HepG2 (cell line): ENCODE data around the gene ZCCHC24.

ENCODE experiments used
- CEBPB ChIP-seq: IDR thresholded peaks from 2 replicates; pipeline ENCODE4 v1.6.1; 2011; ENCODE audit warnings: low read depth, low read length, improper control_type of control experiment, borderline replicate concordance
- GTF2F1 ChIP-seq: fragments of 150-350 bp; IDR thresholded peaks from 2 replicates; pipeline ENCODE4 v1.6.1; 2014; ENCODE audit warnings: low read length
- POLR2A ChIP-seq, 2 experiments: IDR thresholded peaks; 2 replicates each; pipeline ENCODE4 v1.6.1; 2011; ENCODE audit warnings: low read depth in 2 of 2, low read length in 2 of 2, mild to moderate bottlenecking in 1 of 2, moderate library complexity in 1 of 2; ENCODE audit not compliant: insufficient read depth in 1 of 2
- RBM39 ChIP-seq: fragments of 200-400 bp; formaldehyde crosslinking; IDR thresholded peaks from one replicate; pipeline ENCODE4 v1.6.1; 2018; ENCODE audit warnings: antibody characterized with exemption, mild to moderate bottlenecking, low read depth, low read length; ENCODE audit not compliant: poor library complexity, severe bottlenecking
- ZNF331 ChIP-seq: sonication (generic); formaldehyde crosslinking; IDR thresholded peaks from 2 replicates; pipeline ENCODE4 v1.4.0; 2020; ENCODE audit warnings: missing genetic modification reagents
- TF ChIP-seq, protein P1 (sequence below), 2 experiments: sonication (generic) in 1 of 2; formaldehyde crosslinking in 1 of 2; IDR thresholded peaks; 2 replicates each; pipeline versions ENCODE4 v1.4.0 to v1.6.1; 2018 to 2020; ENCODE audit warnings: missing genetic modification reagents in 2 of 2, borderline replicate concordance in 1 of 2, low read depth in 1 of 2, mild to moderate bottlenecking in 1 of 2, missing biosample characterization in 1 of 2
- TF ChIP-seq, protein P2 (sequence below): sonication (generic); formaldehyde crosslinking; IDR thresholded peaks from 2 replicates; pipeline ENCODE4 v1.5.0; 2020; ENCODE audit warnings: mild to moderate bottlenecking, missing genetic modification reagents, moderate library complexity
- TF ChIP-seq, protein P3 (sequence below): IDR thresholded peaks from 2 replicates; pipeline ENCODE4 v1.6.1; 2016

DNA sequence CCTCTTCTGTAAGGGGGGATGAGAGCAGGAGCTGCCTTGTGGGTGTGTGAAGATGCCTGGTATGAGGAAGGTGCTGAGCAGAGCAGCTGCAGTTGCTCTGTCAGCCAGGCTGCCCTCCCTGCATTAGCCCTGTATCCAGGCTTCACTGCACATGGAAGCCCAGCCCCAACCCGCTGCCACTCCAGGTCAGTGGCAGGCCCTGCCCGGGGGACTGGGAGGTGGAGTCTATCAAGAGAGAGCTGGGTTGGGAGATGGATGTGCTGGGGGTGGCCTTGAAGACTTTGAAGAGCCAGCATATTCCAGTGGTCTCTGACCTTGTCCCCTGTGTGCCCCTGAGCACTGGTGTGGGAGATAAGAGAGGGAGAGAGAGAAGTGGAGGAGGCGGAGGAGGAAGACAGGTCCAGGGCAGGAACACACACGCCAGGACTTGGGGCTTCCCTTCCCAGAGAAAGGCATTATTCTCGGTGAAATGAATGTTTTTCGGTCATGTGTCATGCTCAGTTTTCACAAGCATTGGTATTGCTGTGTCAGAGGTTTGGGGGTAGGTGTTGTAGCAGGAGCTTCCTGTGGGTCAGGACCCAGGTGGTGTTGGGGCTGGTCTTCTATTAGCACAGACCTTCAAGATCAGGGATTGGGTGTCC is 95.5 kb downstream of the ZCCHC24 start:
- no peak for TF ChIP-seq CEBPB
- TF ChIP-seq GTF2F1 = no peak
- no peak for TF ChIP-seq ZNF331 (CRISPR knock-in tag)
- no peak; a peak in 1 of 4 replicates for TF ChIP-seq POLR2A (IDR thresholded peaks at IDR 0.05; ENCODE audit: insufficient read depth in 1 of 2, low read depth in 2 of 2, low read length in 2 of 2)
- TF ChIP-seq RBM39 = no peak
- TF ChIP-seq, protein P1, sequence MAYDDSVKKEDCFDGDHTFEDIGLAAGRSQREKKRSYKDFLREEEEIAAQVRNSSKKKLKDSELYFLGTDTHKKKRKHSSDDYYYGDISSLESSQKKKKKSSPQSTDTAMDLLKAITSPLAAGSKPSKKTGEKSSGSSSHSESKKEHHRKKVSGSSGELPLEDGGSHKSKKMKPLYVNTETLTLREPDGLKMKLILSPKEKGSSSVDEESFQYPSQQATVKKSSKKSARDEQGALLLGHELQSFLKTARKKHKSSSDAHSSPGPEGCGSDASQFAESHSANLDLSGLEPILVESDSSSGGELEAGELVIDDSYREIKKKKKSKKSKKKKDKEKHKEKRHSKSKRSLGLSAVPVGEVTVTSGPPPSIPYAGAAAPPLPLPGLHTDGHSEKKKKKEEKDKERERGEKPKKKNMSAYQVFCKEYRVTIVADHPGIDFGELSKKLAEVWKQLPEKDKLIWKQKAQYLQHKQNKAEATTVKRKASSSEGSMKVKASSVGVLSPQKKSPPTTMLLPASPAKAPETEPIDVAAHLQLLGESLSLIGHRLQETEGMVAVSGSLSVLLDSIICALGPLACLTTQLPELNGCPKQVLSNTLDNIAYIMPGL (CRISPR knock-in tag; IDR thresholded peaks at IDR 0.05; ENCODE audit: borderline replicate concordance in 1 of 2, low read depth in 1 of 2) = no peak
- TF ChIP-seq, protein P2, sequence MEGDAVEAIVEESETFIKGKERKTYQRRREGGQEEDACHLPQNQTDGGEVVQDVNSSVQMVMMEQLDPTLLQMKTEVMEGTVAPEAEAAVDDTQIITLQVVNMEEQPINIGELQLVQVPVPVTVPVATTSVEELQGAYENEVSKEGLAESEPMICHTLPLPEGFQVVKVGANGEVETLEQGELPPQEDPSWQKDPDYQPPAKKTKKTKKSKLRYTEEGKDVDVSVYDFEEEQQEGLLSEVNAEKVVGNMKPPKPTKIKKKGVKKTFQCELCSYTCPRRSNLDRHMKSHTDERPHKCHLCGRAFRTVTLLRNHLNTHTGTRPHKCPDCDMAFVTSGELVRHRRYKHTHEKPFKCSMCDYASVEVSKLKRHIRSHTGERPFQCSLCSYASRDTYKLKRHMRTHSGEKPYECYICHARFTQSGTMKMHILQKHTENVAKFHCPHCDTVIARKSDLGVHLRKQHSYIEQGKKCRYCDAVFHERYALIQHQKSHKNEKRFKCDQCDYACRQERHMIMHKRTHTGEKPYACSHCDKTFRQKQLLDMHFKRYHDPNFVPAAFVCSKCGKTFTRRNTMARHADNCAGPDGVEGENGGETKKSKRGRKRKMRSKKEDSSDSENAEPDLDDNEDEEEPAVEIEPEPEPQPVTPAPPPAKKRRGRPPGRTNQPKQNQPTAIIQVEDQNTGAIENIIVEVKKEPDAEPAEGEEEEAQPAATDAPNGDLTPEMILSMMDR (CRISPR knock-in tag) = no peak
- TF ChIP-seq, protein P3, sequence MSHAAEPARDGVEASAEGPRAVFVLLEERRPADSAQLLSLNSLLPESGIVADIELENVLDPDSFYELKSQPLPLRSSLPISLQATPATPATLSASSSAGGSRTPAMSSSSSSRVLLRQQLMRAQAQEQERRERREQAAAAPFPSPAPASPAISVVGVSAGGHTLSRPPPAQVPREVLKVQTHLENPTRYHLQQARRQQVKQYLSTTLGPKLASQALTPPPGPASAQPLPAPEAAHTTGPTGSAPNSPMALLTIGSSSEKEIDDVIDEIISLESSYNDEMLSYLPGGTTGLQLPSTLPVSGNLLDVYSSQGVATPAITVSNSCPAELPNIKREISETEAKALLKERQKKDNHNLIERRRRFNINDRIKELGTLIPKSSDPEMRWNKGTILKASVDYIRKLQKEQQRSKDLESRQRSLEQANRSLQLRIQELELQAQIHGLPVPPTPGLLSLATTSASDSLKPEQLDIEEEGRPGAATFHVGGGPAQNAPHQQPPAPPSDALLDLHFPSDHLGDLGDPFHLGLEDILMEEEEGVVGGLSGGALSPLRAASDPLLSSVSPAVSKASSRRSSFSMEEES (CRISPR knock-in tag) = no peak
